Suprapubic skin (tissue), 4 donors: Measurements from ENCODE around the gene PRRC2B.

ENCODE experiments used
- EP300 ChIP-seq: sonication (generic); formaldehyde crosslinking; IDR thresholded peaks from one replicate; pipeline ENCODE4 v1.6.1; 2017; ENCODE audit warnings: antibody characterized with exemption
- POLR2A ChIP-seq, 2 donors: fragments of 450-650 bp; IDR thresholded peaks; one replicate each; pipeline ENCODE4 v1.6.1; 2017; ENCODE audit warnings: antibody characterized with exemption in 2 of 2, mild to moderate bottlenecking in 2 of 2, moderate library complexity in 2 of 2
- POLR2AphosphoS5 ChIP-seq, 3 donors: sonication (generic); formaldehyde crosslinking; IDR thresholded peaks; one replicate each; pipeline ENCODE4 v1.6.1; 2017; ENCODE audit warnings: antibody characterized with exemption in 3 of 3
- TF ChIP-seq, protein P1 (sequence below), 2 donors: fragments of 200-600 bp in 1 of 2; fragments of 450-650 bp in 1 of 2; sonication (generic) in 1 of 2; IDR thresholded peaks; one replicate each; pipeline ENCODE4 v1.5.1; 2016 to 2019; ENCODE audit warnings: antibody characterized with exemption in 2 of 2, mild to moderate bottlenecking in 1 of 2, moderate library complexity in 1 of 2

DNA sequence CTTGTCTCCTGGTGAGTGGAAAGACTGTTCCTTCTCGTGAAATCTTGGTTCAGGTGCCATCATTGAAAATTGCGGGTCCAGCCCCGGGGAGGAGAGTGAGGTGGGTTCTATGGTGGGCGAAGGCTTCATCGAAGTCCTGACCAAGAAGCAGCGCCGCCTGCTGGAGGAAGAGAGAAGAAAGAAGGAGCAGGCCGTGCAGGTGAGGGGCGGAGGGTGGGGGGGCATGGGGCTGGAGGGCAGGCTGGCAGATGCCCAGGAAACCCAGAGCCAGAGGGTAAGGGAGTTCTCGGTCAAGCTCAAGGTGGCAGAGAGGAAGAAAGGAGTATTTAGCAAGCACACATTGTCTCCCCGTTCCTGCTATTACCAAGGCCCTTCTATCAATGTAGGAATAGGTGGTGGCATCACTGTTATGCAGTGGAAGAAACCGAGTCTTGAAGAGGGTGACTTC is 84.6 kb downstream of the PRRC2B start:
- no peak for TF ChIP-seq POLR2A (IDR thresholded peaks at IDR 0.05)
- TF ChIP-seq, protein P1, sequence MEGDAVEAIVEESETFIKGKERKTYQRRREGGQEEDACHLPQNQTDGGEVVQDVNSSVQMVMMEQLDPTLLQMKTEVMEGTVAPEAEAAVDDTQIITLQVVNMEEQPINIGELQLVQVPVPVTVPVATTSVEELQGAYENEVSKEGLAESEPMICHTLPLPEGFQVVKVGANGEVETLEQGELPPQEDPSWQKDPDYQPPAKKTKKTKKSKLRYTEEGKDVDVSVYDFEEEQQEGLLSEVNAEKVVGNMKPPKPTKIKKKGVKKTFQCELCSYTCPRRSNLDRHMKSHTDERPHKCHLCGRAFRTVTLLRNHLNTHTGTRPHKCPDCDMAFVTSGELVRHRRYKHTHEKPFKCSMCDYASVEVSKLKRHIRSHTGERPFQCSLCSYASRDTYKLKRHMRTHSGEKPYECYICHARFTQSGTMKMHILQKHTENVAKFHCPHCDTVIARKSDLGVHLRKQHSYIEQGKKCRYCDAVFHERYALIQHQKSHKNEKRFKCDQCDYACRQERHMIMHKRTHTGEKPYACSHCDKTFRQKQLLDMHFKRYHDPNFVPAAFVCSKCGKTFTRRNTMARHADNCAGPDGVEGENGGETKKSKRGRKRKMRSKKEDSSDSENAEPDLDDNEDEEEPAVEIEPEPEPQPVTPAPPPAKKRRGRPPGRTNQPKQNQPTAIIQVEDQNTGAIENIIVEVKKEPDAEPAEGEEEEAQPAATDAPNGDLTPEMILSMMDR (IDR thresholded peaks at IDR 0.05), result peak in 1 of 2 donors; percentile 45
- no peak for TF ChIP-seq POLR2AphosphoS5 (IDR thresholded peaks at IDR 0.05)
- TF ChIP-seq EP300, result no peak
